GM18909 (cell line): ENCODE results near the gene PHF21B.
"Not testable (repeated sequence)": the region's sequence is repeated elsewhere in the genome, so short reads cannot be mapped to it uniquely, and the experiment has no call there.

Source experiments
- ATAC-seq: cut with Tn5 transposase; IDR thresholded peaks from one replicate; pipeline ENCODE4 v1.9.1; 2021; ENCODE audit warnings: mild to moderate bottlenecking; ENCODE audit not compliant: unreplicated experiment, poor library complexity

Gene PHF21B

DNA sequence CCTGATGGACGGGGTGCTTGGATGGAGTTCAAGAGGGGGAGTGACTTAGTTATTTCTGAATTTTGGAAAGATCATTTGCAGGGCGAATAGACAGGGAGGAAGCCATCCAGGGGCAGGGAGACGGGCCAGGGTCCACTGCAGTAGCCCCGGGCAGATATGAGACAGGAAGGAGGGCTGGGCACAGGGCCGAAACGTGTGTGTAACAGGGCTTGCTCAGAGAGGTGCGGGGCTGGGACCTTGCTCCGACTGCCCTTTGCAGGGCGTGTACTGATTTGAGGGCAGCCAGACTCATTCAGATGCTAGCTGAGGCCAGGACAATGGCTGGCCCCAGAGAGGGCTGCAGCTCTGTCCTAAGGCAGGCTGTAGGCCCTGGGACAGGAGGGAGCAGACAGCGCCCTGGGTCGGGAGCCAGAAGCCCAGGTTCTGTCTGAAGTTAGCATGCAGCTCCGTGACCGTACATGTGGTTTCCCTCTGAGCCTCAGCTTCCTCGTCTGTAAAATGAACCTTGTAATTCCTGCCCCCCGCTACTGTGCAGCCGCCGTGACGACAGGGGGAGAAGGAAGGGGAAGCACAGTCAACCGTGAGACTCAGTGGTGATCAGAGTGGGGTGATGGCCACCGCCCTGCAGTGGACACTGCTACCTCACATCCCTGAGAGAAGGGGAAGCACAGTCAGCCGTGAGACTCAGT is 103.4 kb downstream of the PHF21B start:
- no peak for ATAC-seq

- not testable (repeated sequence) for ATAC-seq
These were observed 105.2 kb downstream of the PHF21B start for GRCh38 chr22:44904492-44905152.

DNA sequence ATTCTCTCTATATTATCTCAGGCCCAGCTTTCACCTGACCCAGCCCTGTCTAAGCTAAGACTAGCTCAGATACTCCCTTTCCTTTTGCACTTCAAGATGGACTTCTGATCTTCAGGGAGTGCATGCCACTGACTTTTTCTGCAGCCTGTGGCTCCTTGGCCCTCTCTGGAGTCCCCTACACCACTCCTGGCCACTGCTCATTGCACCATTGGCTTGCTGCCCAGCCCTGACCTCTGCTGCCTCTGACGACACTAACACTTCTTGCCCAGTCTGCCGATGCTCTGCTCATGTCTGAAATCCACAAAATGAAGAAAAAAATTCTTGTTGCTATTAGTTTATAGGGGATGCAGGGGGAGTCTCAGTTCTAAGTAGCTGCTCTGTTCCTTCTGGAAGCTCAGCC is 106.6 kb downstream of the PHF21B start:
- ATAC-seq = not testable (repeated sequence)

GRCh38 chr22:44901301-44901700 is 108.5 kb downstream of the PHF21B start:
- ATAC-seq = no peak

DNA sequence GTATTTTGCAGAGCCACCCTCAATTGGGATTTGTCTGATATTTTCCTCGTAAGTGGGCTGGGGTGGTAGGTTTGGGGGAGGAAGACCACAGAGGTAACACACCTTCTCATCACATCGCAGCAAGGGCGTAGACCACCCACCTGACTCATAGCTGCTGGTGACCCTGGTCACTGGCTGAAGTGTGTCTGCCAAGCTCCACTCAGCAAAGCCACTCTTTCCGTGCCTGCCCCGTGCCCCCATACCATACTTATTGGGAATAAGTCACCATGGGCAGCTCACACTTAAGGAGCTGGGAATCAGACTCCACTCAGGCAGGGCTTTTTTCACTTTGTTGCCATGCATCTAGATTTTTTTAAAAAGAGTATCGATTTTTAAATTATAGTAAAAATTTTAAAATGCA is 111.6 kb downstream of the PHF21B start:
- no peak for ATAC-seq

GRCh38 chr22:44895296-44896055 is 114.3 kb downstream of the PHF21B start:
- no peak for ATAC-seq

- ATAC-seq = no peak
These were observed 115.0 kb downstream of the PHF21B start for GRCh38 chr22:44894782-44895181.

GRCh38 chr22:44894321-44894720 is 115.5 kb downstream of the PHF21B start:
- no peak for ATAC-seq

GRCh38 chr22:44893731-44894080 is 116.1 kb downstream of the PHF21B start:
- ATAC-seq = no peak

DNA sequence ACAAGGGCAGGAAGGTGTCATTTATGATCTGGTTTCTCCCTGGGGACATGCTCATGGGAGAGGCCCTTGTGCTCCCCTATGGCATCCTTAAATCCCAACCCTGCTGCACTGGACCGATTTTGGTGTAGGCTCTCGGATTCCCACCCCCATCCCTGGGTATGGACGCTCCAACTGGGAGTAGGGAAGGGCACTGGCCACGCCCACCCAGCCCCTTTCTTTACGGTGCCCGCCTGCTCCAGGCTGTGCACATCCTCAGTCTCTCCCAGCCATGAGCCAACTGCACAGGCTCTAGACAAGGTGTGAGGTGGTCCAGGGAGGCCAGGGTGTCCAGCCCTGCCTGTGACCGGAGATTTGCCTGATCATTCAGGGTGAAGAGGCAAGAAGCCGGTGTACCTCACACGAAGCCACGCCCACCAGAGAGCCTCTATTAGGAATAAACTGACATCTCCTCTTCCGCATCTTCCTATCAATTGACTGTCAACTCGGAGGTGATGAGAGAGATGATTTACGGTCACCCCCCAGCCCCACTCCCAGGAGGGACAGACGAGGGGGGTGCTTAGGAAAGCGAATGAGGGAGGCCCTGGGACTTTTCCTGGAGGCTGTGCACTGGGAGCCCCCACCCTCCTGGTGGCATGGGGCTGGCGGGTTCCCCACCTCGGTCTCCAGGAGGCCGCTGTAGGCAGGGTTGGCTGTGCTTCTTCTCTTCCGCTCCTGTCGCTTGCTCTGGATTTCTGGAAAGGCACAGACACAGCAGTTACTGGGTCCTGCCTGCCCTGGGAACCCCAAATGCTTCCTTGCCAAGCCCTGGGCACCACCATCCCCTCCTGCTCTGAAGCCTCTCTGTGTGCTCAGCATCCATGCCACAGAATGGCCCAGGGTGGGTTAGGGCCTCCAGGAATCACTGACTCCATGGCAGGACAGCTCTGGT is 116.7 kb downstream of the PHF21B start:
- ATAC-seq = no peak

GRCh38 chr22:44892243-44892642 is 117.6 kb downstream of the PHF21B start:
- no peak for ATAC-seq

GRCh38 chr22:44891791-44892190 is 118.0 kb downstream of the PHF21B start:
- ATAC-seq = no peak

DNA sequence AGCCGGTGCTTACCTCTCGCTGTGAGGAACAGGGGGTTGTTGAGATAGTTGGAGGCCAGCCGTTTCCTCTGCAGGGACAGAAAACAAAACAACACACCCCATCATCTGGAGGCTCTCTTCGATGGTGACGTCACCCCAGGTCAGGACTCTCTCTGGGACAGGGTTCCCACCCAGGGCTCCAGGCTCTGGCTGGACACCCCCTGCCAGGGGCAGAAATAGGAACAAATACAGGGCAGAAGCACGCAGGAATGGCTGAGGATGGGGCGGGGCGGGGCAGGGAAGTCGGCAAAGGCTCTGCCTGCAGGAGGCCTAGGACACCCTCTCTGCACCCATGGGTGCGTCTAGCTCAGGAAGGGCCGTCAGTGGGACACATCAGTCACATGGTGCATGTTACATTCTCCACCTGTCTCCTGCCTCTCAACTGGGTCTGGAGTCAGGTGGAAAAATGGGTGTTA is 118.5 kb downstream of the PHF21B start:
- no peak for ATAC-seq

GRCh38 chr22:44890416-44891292 is 119.2 kb downstream of the PHF21B start:
- ATAC-seq = no peak

DNA sequence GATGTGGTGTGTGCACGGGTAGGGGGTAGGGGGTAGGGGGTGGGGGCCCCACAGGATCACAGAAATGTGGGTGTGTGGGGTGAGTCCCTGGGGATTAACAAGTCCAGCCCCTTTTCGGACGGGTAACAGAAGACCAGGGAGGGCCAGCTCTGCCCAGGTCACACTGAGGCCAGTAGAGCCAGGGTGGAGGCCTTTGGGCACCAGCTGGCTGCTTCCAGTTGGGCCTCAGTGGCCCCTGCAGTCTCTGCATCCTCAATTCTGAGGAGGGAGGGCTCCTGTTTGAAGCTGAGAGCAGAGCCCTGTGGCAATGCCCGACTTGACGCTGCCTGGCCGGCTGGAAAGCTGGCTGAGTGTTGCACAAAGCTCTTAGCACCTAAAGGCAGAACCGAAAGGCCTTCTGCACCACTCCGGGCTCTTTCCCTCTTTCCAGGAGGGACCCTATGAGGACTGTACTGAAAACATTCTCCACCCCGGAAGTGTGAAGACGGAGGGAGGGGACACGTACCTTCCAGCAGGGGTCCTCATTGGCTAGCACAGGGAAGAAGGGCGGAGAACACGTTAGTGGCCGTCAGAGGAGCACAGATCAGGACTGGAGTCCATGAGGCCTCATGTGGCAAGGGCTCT is 120.4 kb downstream of the PHF21B start:
- no peak for ATAC-seq

- no peak for ATAC-seq
These were observed 121.1 kb downstream of the PHF21B start for GRCh38 chr22:44888491-44889254.

- ATAC-seq = no peak
These were observed 121.9 kb downstream of the PHF21B start for GRCh38 chr22:44887941-44888366.

GRCh38 chr22:44885806-44886360 is 123.9 kb downstream of the PHF21B start:
- no peak for ATAC-seq
